Endothelial cell of umbilical vein (primary cell): ENCODE measurements around the gene KATNB1. TPM values are rescaled to one million over a fixed set of nuclear protein-coding genes. Genes with fewer than 3 reads are reported as not detected.
A peak's percentile ranks its signal among the peaks of the same experiment; 100 is the strongest.
"Not testable (repeated sequence)": the region's sequence is repeated elsewhere in the genome, so short reads cannot be mapped to it uniquely, and the experiment has no call there.

Experiments used
- BruUV-seq: library from RNA; stranded (reverse); fragments of 400-500 nt; replicated peaks from 2 replicates; lab custom pipeline; 2021; lab: Mats Ljungman, UMichigan
- CTCF ChIA-PET: fragments of 300-600, 350-600 bp; sonication (Branson Sonifier 250); formaldehyde crosslinking; loops from one replicate; lab custom pipeline; 2021; ENCODE audit warnings: antibody characterized with exemption, inconsistent platforms; lab: Charles Lee
- POLR2A ChIA-PET: fragments of 300-600, 350-600 bp; sonication (Branson Sonifier 250); formaldehyde crosslinking; loops from one replicate; lab custom pipeline; 2021; ENCODE audit warnings: antibody characterized with exemption, inconsistent platforms; lab: Charles Lee
- DNase-seq: peaks from one replicate; pipeline ENCODE4 v3.0.0-alpha.2; 2011; ENCODE audit warnings: low read depth, low spot score
- FAIRE-seq: peaks from 2 replicates; lab custom pipeline; 2011; peaks lifted over from hg19 to GRCh38; lab: Jason Lieb, UNC
- H2AFZ ChIP-seq: 2 replicates; pipeline ENCODE4 v1.6.0; 2012; ENCODE audit warnings: low read depth, low read length, control low read depth, inconsistent platforms
- H3K27ac ChIP-seq: 2 replicates; pipeline ENCODE4 v1.5.1; 2011; ENCODE audit warnings: low read depth, mild to moderate bottlenecking, control low read depth, low read length, moderate library complexity; ENCODE audit not compliant: insufficient read depth
- H3K27me3 ChIP-seq, 2 experiments: 2 replicates each; pipeline versions ENCODE4 v1.6.0 to v1.6.1; 2011; ENCODE audit warnings: low read length in 2 of 2, mixed read lengths in 1 of 2; ENCODE audit not compliant: control insufficient read depth in 2 of 2, insufficient read depth in 2 of 2
- H3K36me3 ChIP-seq, 2 experiments: 2 replicates in 1 of 2; 3 replicates in 1 of 2; pipeline ENCODE4 v1.5.1; 2011; ENCODE audit warnings: low read length in 2 of 2, mild to moderate bottlenecking in 1 of 2, moderate library complexity in 1 of 2; ENCODE audit not compliant: control insufficient read depth in 2 of 2, insufficient read depth in 2 of 2; ENCODE audit errors: extremely low read depth in 1 of 2
- H3K4me1 ChIP-seq: 3 replicates; pipeline ENCODE4 v1.5.1; 2011; ENCODE audit warnings: mild to moderate bottlenecking, low read length; ENCODE audit not compliant: control insufficient read depth, insufficient read depth; ENCODE audit errors: extremely low read depth
- H3K4me2 ChIP-seq: 2 replicates; pipeline ENCODE4 v1.6.1; 2011; ENCODE audit warnings: low read length, control low read depth, mixed read lengths; ENCODE audit not compliant: insufficient read depth
- H3K4me3 ChIP-seq, 3 experiments: fragments of 200-600 bp in 1 of 3; sonication (generic), shearing (Covaris generic) in 1 of 3; replicated peaks in 1 of 3; 2 replicates each; pipeline ENCODE4 v1.5.1; 2011 to 2016; ENCODE audit warnings: control low read depth in 3 of 3, low read length in 3 of 3, mild to moderate bottlenecking in 2 of 3, inconsistent platforms in 1 of 3, low read depth in 1 of 3, moderate library complexity in 1 of 3; ENCODE audit not compliant: insufficient read depth in 1 of 3
- H3K79me2 ChIP-seq: 2 replicates; pipeline ENCODE4 v1.6.0; 2012; ENCODE audit warnings: low read length, inconsistent platforms; ENCODE audit not compliant: control insufficient read depth, insufficient read depth
- H3K9ac ChIP-seq: replicated peaks from 2 replicates; pipeline ENCODE3; 2011; ENCODE audit warnings: low read length, control low read depth; ENCODE audit not compliant: insufficient read depth; ENCODE audit errors: extremely low read depth
- H3K9me1 ChIP-seq: replicated peaks from 3 replicates; pipeline ENCODE4 v1.6.0; 2011; ENCODE audit warnings: mild to moderate bottlenecking, low read length; ENCODE audit not compliant: control insufficient read depth, insufficient read depth; ENCODE audit errors: extremely low read depth
- H3K9me3 ChIP-seq: replicated peaks from 2 replicates; pipeline ENCODE4 v1.5.1; 2012; ENCODE audit warnings: low read length, inconsistent platforms; ENCODE audit not compliant: control insufficient read depth, insufficient read depth
- H4K20me1 ChIP-seq: replicated peaks from 2 replicates; pipeline ENCODE3; 2011; ENCODE audit warnings: mild to moderate bottlenecking, low read length; ENCODE audit not compliant: control insufficient read depth, insufficient read depth; ENCODE audit errors: extremely low read depth
- EZH2 ChIP-seq: IDR thresholded peaks from 2 replicates; pipeline ENCODE4 v1.6.1; 2012; ENCODE audit warnings: borderline replicate concordance, low read depth, mild to moderate bottlenecking, moderate library complexity, low read length, inconsistent platforms; ENCODE audit not compliant: severe bottlenecking
- FOS ChIP-seq: IDR thresholded peaks from 2 replicates; pipeline ENCODE4 v1.6.1; 2011; ENCODE audit warnings: mild to moderate bottlenecking, low read length, moderate library complexity, borderline replicate concordance; ENCODE audit not compliant: insufficient read depth
- GATA2 ChIP-seq: IDR thresholded peaks from 2 replicates; pipeline ENCODE4 v1.7.0; 2011; ENCODE audit warnings: low read depth, mild to moderate bottlenecking, moderate library complexity, mixed read lengths, low read length; ENCODE audit not compliant: insufficient read length, insufficient read depth
- JUN ChIP-seq: IDR thresholded peaks from 2 replicates; pipeline ENCODE4 v1.6.1; 2011; ENCODE audit warnings: borderline replicate concordance, low read depth; ENCODE audit not compliant: insufficient read length, insufficient read depth
- MAX ChIP-seq: IDR thresholded peaks from 2 replicates; pipeline ENCODE4 v1.6.1; 2011; ENCODE audit not compliant: insufficient read depth, insufficient read length
- MYC ChIP-seq: IDR thresholded peaks from one replicate; pipeline ENCODE4 v1.6.1; 2011; ENCODE audit warnings: mild to moderate bottlenecking, low read depth, low read length
- POLR2A ChIP-seq: IDR thresholded peaks from 2 replicates; pipeline ENCODE4 v1.6.1; 2012; ENCODE audit warnings: low read depth, mild to moderate bottlenecking, control low read depth, low read length
- POLR2AphosphoS5 ChIP-seq: IDR thresholded peaks from 2 replicates; pipeline ENCODE4 v1.6.1; 2012; ENCODE audit warnings: low read depth, mild to moderate bottlenecking, control low read depth, low read length, moderate library complexity; ENCODE audit not compliant: insufficient read depth
- dilution Hi-C: fragments of 300-500 bp; cut with MboI; formaldehyde crosslinking; loops from one replicate; pipeline ENCODE4 v1.15.0; 2019; ENCODE audit warnings: low sequenced_read_pairs; ENCODE audit not compliant: extremely low pct_ligation_motif_present
- intact Hi-C: fragments of 100-400 bp; cut with micrococcal nuclease; formaldehyde crosslinking; loops from one replicate; pipeline ENCODE4 v1.10.0; 2022
- polyA plus RNA-seq, 4 experiments: library from polyadenylated mRNA; depleted of rRNA in 3 of 4; stranded (reverse) in 3 of 4; unstranded in 1 of 4; fragments of >200 nt; gene quantifications; 2 replicates each; pipeline versions ENCODE4 v1.2.1 to v1.2.3, GENCODE V29; 2011 to 2012; ENCODE audit warnings: missing spikeins in 1 of 4
- total RNA-seq: library from RNA; stranded (reverse); gene quantifications from 2 replicates; pipeline ENCODE4 v1.2.3, GENCODE V29; 2021
- TF ChIP-seq, protein P1 (sequence below), 2 donors: IDR thresholded peaks; 1 replicate in 1 of 2; 2 replicates in 1 of 2; pipeline ENCODE4 v1.5.1; 2011; ENCODE audit warnings: low read length in 2 of 2, mild to moderate bottlenecking in 2 of 2, moderate library complexity in 2 of 2, control low read depth in 1 of 2, inconsistent platforms in 1 of 2, low read depth in 1 of 2; ENCODE audit not compliant: insufficient read depth in 1 of 2; ENCODE audit errors: extremely low read depth in 1 of 2

KATNB1 gene
- total and polyA plus RNA-seq, 2 donors (not counting 3 experiments of a cell fraction or from before 2014, with no cell fraction given): 25.9 to 35.9 TPM

- Histone ChIP-seq H3K36me3 (peaks cover 0 to 12% of the 10 kb centered on the region in 2 experiments), H2AFZ (no peak overlapping the region), H3K4me3 (no peak overlapping the region), H3K27me3 (no peaks in the 10 kb centered on the region), H3K79me2 (no peaks in the 10 kb centered on the region), H3K9me3 (no peaks in the 10 kb centered on the region), H3K27ac (peak overlapping the region; percentile 33), H3K9ac (no peak overlapping the region), H3K4me2 (no peak overlapping the region), H3K9me1 (no peaks in the 10 kb centered on the region), H3K4me1 (peaks cover 2% of the 10 kb centered on the region), H4K20me1 (no peaks in the 10 kb centered on the region)
- FAIRE-seq (no peak), DNase-seq (no peak)
- dilution Hi-C loops (no loop called here), intact Hi-C loops (no loop called here)
- CTCF ChIA-PET: interaction anchor here (1.5 kb wide), 1 partner anchor 16 kb away, joined by 4 read pairs; no protein-coding TSS in a partner anchor
- BruUV-seq: no TSS peak
- no peak for TF ChIP-seq POLR2A
- TF ChIP-seq MYC: no peak
- no peak for TF ChIP-seq GATA2
- TF ChIP-seq POLR2AphosphoS5: no peak
- TF ChIP-seq, protein P1, sequence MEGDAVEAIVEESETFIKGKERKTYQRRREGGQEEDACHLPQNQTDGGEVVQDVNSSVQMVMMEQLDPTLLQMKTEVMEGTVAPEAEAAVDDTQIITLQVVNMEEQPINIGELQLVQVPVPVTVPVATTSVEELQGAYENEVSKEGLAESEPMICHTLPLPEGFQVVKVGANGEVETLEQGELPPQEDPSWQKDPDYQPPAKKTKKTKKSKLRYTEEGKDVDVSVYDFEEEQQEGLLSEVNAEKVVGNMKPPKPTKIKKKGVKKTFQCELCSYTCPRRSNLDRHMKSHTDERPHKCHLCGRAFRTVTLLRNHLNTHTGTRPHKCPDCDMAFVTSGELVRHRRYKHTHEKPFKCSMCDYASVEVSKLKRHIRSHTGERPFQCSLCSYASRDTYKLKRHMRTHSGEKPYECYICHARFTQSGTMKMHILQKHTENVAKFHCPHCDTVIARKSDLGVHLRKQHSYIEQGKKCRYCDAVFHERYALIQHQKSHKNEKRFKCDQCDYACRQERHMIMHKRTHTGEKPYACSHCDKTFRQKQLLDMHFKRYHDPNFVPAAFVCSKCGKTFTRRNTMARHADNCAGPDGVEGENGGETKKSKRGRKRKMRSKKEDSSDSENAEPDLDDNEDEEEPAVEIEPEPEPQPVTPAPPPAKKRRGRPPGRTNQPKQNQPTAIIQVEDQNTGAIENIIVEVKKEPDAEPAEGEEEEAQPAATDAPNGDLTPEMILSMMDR (IDR thresholded peaks at IDR 0.05; ENCODE audit: extremely low read depth in 1 of 2, insufficient read depth in 1 of 2, low read depth in 1 of 2, low read length in 2 of 2): no peak
- no peak for TF ChIP-seq EZH2
- TF ChIP-seq JUN: peak; percentile 72
- no peak for TF ChIP-seq MAX
- TF ChIP-seq FOS: peak; percentile 30
- POLR2A ChIA-PET: no interaction called here
These were observed 46.4 kb downstream of the KATNB1 start for GRCh38 chr16:57781741-57782606.

DNA sequence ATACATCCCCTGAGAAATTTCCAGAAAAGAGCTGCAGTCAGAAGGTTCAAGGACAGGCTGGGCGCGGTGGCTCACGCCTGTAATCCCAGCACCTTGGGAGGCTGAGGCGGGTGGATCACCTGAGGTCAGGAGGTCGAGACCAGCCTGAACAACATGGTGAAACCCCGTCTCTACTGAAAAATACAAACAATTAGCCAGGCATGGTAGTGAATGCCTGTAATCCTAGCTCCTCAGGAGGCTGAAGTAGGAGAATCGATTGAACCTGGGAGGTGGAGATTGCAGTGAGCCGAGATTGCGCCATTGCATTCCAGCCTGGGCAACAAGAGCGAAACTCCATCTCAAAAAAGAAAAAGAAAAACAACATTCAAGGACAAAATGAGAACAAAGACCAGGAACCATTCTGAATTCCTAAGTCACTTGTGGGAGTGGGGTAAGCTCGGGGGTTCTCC, 47.1 kb downstream of the KATNB1 start:
- H3K79me2 ChIP-seq, dilution Hi-C loops, POLR2A ChIA-PET, H3K4me2 ChIP-seq, intact Hi-C loops, H3K4me1 ChIP-seq, DNase-seq, CTCF ChIA-PET, H4K20me1 ChIP-seq, H2AFZ ChIP-seq, H3K4me3 ChIP-seq, H3K9ac ChIP-seq, BruUV-seq, H3K9me1 ChIP-seq, FAIRE-seq, H3K27me3 ChIP-seq, H3K9me3 ChIP-seq: not testable (repeated sequence)
- Histone ChIP-seq H3K27ac (peak overlapping the region; percentile 33), H3K36me3 (peaks cover 0 to 15% of the 10 kb centered on the region in 2 experiments)
